Measurements from ENCODE around the gene GLYR1.

GLYR1 gene

DNA sequence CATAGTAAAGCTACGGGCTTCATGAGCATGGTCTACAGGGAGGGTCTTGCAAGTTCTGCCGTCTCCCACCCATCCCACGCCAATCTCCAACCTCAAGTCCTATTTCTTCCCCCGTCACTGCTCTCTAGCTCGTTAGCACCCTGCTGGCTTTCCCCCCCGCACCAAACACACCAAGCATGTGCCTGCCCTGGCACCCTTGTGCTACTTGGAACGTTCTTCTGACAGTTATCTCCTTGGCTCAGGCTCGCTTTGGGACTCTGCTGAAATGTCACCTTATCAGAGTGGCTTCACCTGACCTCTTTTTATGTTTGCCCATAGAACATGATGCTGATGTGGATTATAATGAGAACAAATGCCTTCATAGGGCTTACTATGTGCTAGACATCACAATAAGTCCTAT is 21.9 kb downstream of the GLYR1 start:
- TF ChIP-seq, protein P1, sequence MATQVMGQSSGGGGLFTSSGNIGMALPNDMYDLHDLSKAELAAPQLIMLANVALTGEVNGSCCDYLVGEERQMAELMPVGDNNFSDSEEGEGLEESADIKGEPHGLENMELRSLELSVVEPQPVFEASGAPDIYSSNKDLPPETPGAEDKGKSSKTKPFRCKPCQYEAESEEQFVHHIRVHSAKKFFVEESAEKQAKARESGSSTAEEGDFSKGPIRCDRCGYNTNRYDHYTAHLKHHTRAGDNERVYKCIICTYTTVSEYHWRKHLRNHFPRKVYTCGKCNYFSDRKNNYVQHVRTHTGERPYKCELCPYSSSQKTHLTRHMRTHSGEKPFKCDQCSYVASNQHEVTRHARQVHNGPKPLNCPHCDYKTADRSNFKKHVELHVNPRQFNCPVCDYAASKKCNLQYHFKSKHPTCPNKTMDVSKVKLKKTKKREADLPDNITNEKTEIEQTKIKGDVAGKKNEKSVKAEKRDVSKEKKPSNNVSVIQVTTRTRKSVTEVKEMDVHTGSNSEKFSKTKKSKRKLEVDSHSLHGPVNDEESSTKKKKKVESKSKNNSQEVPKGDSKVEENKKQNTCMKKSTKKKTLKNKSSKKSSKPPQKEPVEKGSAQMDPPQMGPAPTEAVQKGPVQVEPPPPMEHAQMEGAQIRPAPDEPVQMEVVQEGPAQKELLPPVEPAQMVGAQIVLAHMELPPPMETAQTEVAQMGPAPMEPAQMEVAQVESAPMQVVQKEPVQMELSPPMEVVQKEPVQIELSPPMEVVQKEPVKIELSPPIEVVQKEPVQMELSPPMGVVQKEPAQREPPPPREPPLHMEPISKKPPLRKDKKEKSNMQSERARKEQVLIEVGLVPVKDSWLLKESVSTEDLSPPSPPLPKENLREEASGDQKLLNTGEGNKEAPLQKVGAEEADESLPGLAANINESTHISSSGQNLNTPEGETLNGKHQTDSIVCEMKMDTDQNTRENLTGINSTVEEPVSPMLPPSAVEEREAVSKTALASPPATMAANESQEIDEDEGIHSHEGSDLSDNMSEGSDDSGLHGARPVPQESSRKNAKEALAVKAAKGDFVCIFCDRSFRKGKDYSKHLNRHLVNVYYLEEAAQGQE (IDR thresholded peaks at IDR 0.05; ENCODE audit: insufficient read depth in 1 of 2, low read depth in 2 of 2, low read length in 2 of 2): no peak
- TF ChIP-seq POLR2AphosphoS5 (IDR thresholded peaks at IDR 0.05; ENCODE audit: low read depth, low read length): no peak
- no peak for TF ChIP-seq TAF1 (IDR thresholded peaks at IDR 0.05; ENCODE audit: borderline replicate concordance, insufficient read depth, low read length)
- TF ChIP-seq FOXP2 (optimal IDR thresholded peaks at IDR 0.05; ENCODE audit: borderline replicate concordance, extremely low read depth, extremely low read length, insufficient read depth): no peak
- no peak for TF ChIP-seq SIN3A (IDR thresholded peaks at IDR 0.05; ENCODE audit: borderline replicate concordance, insufficient read depth, low read length)

GRCh38 chr16:4820652-4821051 is 26.4 kb downstream of the GLYR1 start:
- TF ChIP-seq FOXP2 (optimal IDR thresholded peaks at IDR 0.05; ENCODE audit: borderline replicate concordance, extremely low read depth, extremely low read length, insufficient read depth): no peak
- no peak for TF ChIP-seq SIN3A (IDR thresholded peaks at IDR 0.05; ENCODE audit: borderline replicate concordance, insufficient read depth, low read length)
- TF ChIP-seq TAF1 (IDR thresholded peaks at IDR 0.05; ENCODE audit: borderline replicate concordance, insufficient read depth, low read length): no peak
- TF ChIP-seq, protein P1 (IDR thresholded peaks at IDR 0.05; ENCODE audit: insufficient read depth in 1 of 2, low read depth in 2 of 2, low read length in 2 of 2): no peak
- TF ChIP-seq POLR2AphosphoS5 (IDR thresholded peaks at IDR 0.05; ENCODE audit: low read depth, low read length): no peak

GRCh38 chr16:4814542-4815173 is 32.4 kb downstream of the GLYR1 start:
- no peak for TF ChIP-seq TAF1 (IDR thresholded peaks at IDR 0.05; ENCODE audit: borderline replicate concordance, insufficient read depth, low read length)
- TF ChIP-seq, protein P1 (IDR thresholded peaks at IDR 0.05; ENCODE audit: insufficient read depth in 1 of 2, low read depth in 2 of 2, low read length in 2 of 2): no peak
- no peak for TF ChIP-seq SIN3A (IDR thresholded peaks at IDR 0.05; ENCODE audit: borderline replicate concordance, insufficient read depth, low read length)

- no peak for TF ChIP-seq TAF1 (IDR thresholded peaks at IDR 0.05; ENCODE audit: borderline replicate concordance, insufficient read depth, low read length)
- TF ChIP-seq, protein P1 (IDR thresholded peaks at IDR 0.05; ENCODE audit: insufficient read depth in 1 of 2, low read depth in 2 of 2, low read length in 2 of 2): no peak
- TF ChIP-seq FOXP2 (optimal IDR thresholded peaks at IDR 0.05; ENCODE audit: borderline replicate concordance, extremely low read depth, extremely low read length, insufficient read depth): no peak
- TF ChIP-seq POLR2AphosphoS5 (IDR thresholded peaks at IDR 0.05; ENCODE audit: low read depth, low read length): no peak
- TF ChIP-seq SIN3A (IDR thresholded peaks at IDR 0.05; ENCODE audit: borderline replicate concordance, insufficient read depth, low read length): no peak
These were observed 33.0 kb downstream of the GLYR1 start for GRCh38 chr16:4814046-4814445.
